ENCODE results near the gene MAPKAPK2.
"Not testable (repeated sequence)": the region's sequence is repeated elsewhere in the genome, so short reads cannot be mapped to it uniquely, and the experiment has no call there.

Gene MAPKAPK2

GRCh38 chr1:206684478-206685333, at the start of gene MAPKAPK2:
Gene MAPKAPK2, plus strand, starts transcription at chr1:206684905. Its CDS starts 325 bp downstream, at chr1:206685230.
- DNase-seq (ENCODE audit: low spot score): peak; percentile 86

- DNase-seq (ENCODE audit: low spot score): peak; percentile 87
These were observed 49.4 kb upstream of the MAPKAPK2 start, which contains the start of gene DYRK3 for GRCh38 chr1:206635080-206635977. Gene DYRK3, plus strand, starts transcription at chr1:206635536. Its CDS starts 168 bp downstream, at chr1:206635704.

- DNase-seq (ENCODE audit: low spot score): no peak
These were observed 48.7 kb upstream of the MAPKAPK2 start for GRCh38 chr1:206635978-206636345.

- no peak for DNase-seq (ENCODE audit: low spot score)
These were observed 48.0 kb upstream of the MAPKAPK2 start for GRCh38 chr1:206636671-206637070.

GRCh38 chr1:206637605-206638004, 47.1 kb upstream of the MAPKAPK2 start:
- DNase-seq (ENCODE audit: low spot score): no peak

- not testable (repeated sequence) for DNase-seq (ENCODE audit: low spot score)
These were observed 42.6 kb upstream of the MAPKAPK2 start for GRCh38 chr1:206642074-206642473.

- DNase-seq (ENCODE audit: low spot score): no peak
These were observed 41.5 kb upstream of the MAPKAPK2 start for GRCh38 chr1:206643118-206643698.

- DNase-seq (ENCODE audit: low spot score): no peak
These were observed 38.2 kb upstream of the MAPKAPK2 start for GRCh38 chr1:206646504-206646903.

- DNase-seq (ENCODE audit: low spot score): no peak
These were observed 37.5 kb upstream of the MAPKAPK2 start for GRCh38 chr1:206647224-206647623.

- DNase-seq (ENCODE audit: low spot score): no peak
These were observed 35.3 kb upstream of the MAPKAPK2 start for GRCh38 chr1:206649261-206649921.

- DNase-seq (ENCODE audit: low spot score): no peak
These were observed 33.7 kb upstream of the MAPKAPK2 start for GRCh38 chr1:206651014-206651413.

- DNase-seq (ENCODE audit: low spot score): no peak
These were observed 32.5 kb upstream of the MAPKAPK2 start for GRCh38 chr1:206651958-206652890.

- DNase-seq (ENCODE audit: low spot score): no peak
These were observed 30.8 kb upstream of the MAPKAPK2 start for GRCh38 chr1:206653715-206654459.

- no peak for DNase-seq (ENCODE audit: low spot score)
These were observed 29.9 kb upstream of the MAPKAPK2 start for GRCh38 chr1:206654828-206655227.

- no peak for DNase-seq (ENCODE audit: low spot score)
These were observed 29.2 kb upstream of the MAPKAPK2 start for GRCh38 chr1:206655471-206655882.

- DNase-seq (ENCODE audit: low spot score): no peak
These were observed 27.8 kb upstream of the MAPKAPK2 start for GRCh38 chr1:206656936-206657335.

GRCh38 chr1:206657751-206658150, 27.0 kb upstream of the MAPKAPK2 start:
- no peak for DNase-seq (ENCODE audit: low spot score)

- DNase-seq (ENCODE audit: low spot score): no peak
These were observed 26.3 kb upstream of the MAPKAPK2 start for GRCh38 chr1:206658264-206658980.

- no peak for DNase-seq (ENCODE audit: low spot score)
These were observed 25.8 kb upstream of the MAPKAPK2 start for GRCh38 chr1:206658981-206659273.
